ENCODE measurements around the gene LAMB1. TPM values are rescaled to one million over a fixed set of nuclear protein-coding genes. Genes with fewer than 3 reads are reported as not detected.

LAMB1 gene
- total RNA-seq, 2 experiments from 2014 or later, result 0.17 TPM; not detected in 1

- POLR2A ChIA-PET, result no interaction called here
- H3K4me2 ChIP-seq (ENCODE audit: low read length), result no peak overlapping the region
- BruUV-seq (replicated peaks), result no TSS peak
- H3K4me3 ChIP-seq (ENCODE audit: low read depth, low read length, poor library complexity, severe bottlenecking), result no peak overlapping the region
- no peaks in the 10 kb centered on the region for H3K9me2 ChIP-seq (ENCODE audit: insufficient read depth, low read length)
- intact Hi-C loops (cut with micrococcal nuclease; ENCODE audit: unreplicated experiment), result no loop called here
- no peak overlapping the region for H2AFZ ChIP-seq (ENCODE audit: low read length)
- H3K4me1 ChIP-seq (ENCODE audit: insufficient read depth, low read length, poor library complexity, severe bottlenecking), result no peaks in the 10 kb centered on the region
- peaks cover 30% of the 10 kb centered on the region; the same call in 1 of the 2 replicates for H3K79me2 ChIP-seq (ENCODE audit: insufficient read depth, low read depth, low read length)
- DNase-seq (ENCODE audit: low spot score), result no peak
- H3K36me3 ChIP-seq (ENCODE audit: insufficient read depth, low read length), result peaks cover 98% of the 10 kb centered on the region
- no peak for TF ChIP-seq CTCF (conservative IDR thresholded peaks at IDR 0.05; ENCODE audit: low read length)
- no peak for TF ChIP-seq EZH2phosphoT487 (IDR thresholded peaks at IDR 0.05; ENCODE audit: borderline replicate concordance, low read depth, low read length)
- no peak overlapping the region for H3K27ac ChIP-seq (ENCODE audit: low read depth, low read length, poor library complexity, severe bottlenecking)
- CTCF ChIA-PET (ENCODE audit: unreplicated experiment), result no interaction called here
- H4K20me1 ChIP-seq (ENCODE audit: insufficient read depth, low read length), result no peaks in the 10 kb centered on the region
- 0 out of 2 replicates have a peak, but pooled peaks cover 4% of the 10 kb centered on the region for H3K9me3 ChIP-seq (ENCODE audit: low read length)
Observed at GRCh38 chr7:107913851-107914250, 89.1 kb downstream of the LAMB1 start.

GRCh38 chr7:107911981-107912380 lies 91.0 kb downstream of the LAMB1 start:
- Histone ChIP-seq H4K20me1 (ENCODE audit: insufficient read depth, low read length) (no peaks in the 10 kb centered on the region; the same call in 1 of the 2 replicates), H3K4me1 (ENCODE audit: insufficient read depth, low read length, poor library complexity, severe bottlenecking) (no peaks in the 10 kb centered on the region), H3K4me2 (ENCODE audit: low read length) (no peak overlapping the region), H3K27ac (ENCODE audit: low read depth, low read length, poor library complexity, severe bottlenecking) (no peak overlapping the region), H3K79me2 (ENCODE audit: insufficient read depth, low read depth, low read length) (peaks cover 30% of the 10 kb centered on the region; the same call in 1 of the 2 replicates), H3K4me3 (ENCODE audit: low read depth, low read length, poor library complexity, severe bottlenecking) (no peak overlapping the region), H2AFZ (ENCODE audit: low read length) (no peak overlapping the region), H3K9me3 (ENCODE audit: low read length) (0 out of 2 replicates have a peak, but pooled peaks cover 4% of the 10 kb centered on the region), H3K9me2 (ENCODE audit: insufficient read depth, low read length) (no peaks in the 10 kb centered on the region), H3K36me3 (ENCODE audit: insufficient read depth, low read length) (peaks cover 98% of the 10 kb centered on the region)
- intact Hi-C loops (cut with micrococcal nuclease; ENCODE audit: unreplicated experiment), result no loop called here
- POLR2A ChIA-PET, result interaction anchor here (1.1 to 1.4 kb wide), 4 partner anchors 12 to 184 kb away, joined by 3 to 4 read pairs (median 4); no protein-coding TSS in a partner anchor
- CTCF ChIA-PET (ENCODE audit: unreplicated experiment), result no interaction called here
- BruUV-seq (replicated peaks), result no TSS peak
- no peak for TF ChIP-seq EZH2phosphoT487 (IDR thresholded peaks at IDR 0.05; ENCODE audit: borderline replicate concordance, low read depth, low read length)
- DNase-seq (ENCODE audit: low spot score), result no peak

- POLR2A ChIA-PET, result interaction anchor here (1.6 kb wide), 1 partner anchor 10 kb away, joined by 8 read pairs; no protein-coding TSS in a partner anchor
- H3K79me2 ChIP-seq (ENCODE audit: insufficient read depth, low read depth, low read length), result peaks cover 26% of the 10 kb centered on the region; the same call in 1 of the 2 replicates
- CTCF ChIA-PET (ENCODE audit: unreplicated experiment), result no interaction called here
- DNase-seq (ENCODE audit: low spot score), result no peak
- no TSS peak for BruUV-seq (replicated peaks)
- no peaks in the 10 kb centered on the region for H3K9me2 ChIP-seq (ENCODE audit: insufficient read depth, low read length)
- peaks cover 100% of the 10 kb centered on the region for H3K36me3 ChIP-seq (ENCODE audit: insufficient read depth, low read length)
- H3K27ac ChIP-seq (ENCODE audit: low read depth, low read length, poor library complexity, severe bottlenecking), result no peak overlapping the region
- 0 out of 2 replicates have a peak, but pooled peaks cover 4% of the 10 kb centered on the region for H3K9me3 ChIP-seq (ENCODE audit: low read length)
- H2AFZ ChIP-seq (ENCODE audit: low read length), result no peak overlapping the region
- TF ChIP-seq EZH2phosphoT487 (IDR thresholded peaks at IDR 0.05; ENCODE audit: borderline replicate concordance, low read depth, low read length), result no peak
- no peak for TF ChIP-seq CTCF (conservative IDR thresholded peaks at IDR 0.05; ENCODE audit: low read length)
- H3K4me3 ChIP-seq (ENCODE audit: low read depth, low read length, poor library complexity, severe bottlenecking), result no peak overlapping the region
- no peaks in the 10 kb centered on the region for H3K4me1 ChIP-seq (ENCODE audit: insufficient read depth, low read length, poor library complexity, severe bottlenecking)
- no peaks in the 10 kb centered on the region; the same call in 1 of the 2 replicates for H4K20me1 ChIP-seq (ENCODE audit: insufficient read depth, low read length)
- H3K4me2 ChIP-seq (ENCODE audit: low read length), result no peak overlapping the region
- intact Hi-C loops (cut with micrococcal nuclease; ENCODE audit: unreplicated experiment), result no loop called here
Observed at GRCh38 chr7:107909445-107909844, 93.5 kb downstream of the LAMB1 start.
